HG03520 (cell line): ENCODE data around the gene SMYD5.

Experiments used
- ATAC-seq: cut with Tn5 transposase; IDR thresholded peaks from one replicate; pipeline ENCODE4 v1.9.1; 2021; ENCODE audit warnings: mild to moderate bottlenecking, moderate library complexity; ENCODE audit not compliant: unreplicated experiment

The SMYD5 gene

DNA sequence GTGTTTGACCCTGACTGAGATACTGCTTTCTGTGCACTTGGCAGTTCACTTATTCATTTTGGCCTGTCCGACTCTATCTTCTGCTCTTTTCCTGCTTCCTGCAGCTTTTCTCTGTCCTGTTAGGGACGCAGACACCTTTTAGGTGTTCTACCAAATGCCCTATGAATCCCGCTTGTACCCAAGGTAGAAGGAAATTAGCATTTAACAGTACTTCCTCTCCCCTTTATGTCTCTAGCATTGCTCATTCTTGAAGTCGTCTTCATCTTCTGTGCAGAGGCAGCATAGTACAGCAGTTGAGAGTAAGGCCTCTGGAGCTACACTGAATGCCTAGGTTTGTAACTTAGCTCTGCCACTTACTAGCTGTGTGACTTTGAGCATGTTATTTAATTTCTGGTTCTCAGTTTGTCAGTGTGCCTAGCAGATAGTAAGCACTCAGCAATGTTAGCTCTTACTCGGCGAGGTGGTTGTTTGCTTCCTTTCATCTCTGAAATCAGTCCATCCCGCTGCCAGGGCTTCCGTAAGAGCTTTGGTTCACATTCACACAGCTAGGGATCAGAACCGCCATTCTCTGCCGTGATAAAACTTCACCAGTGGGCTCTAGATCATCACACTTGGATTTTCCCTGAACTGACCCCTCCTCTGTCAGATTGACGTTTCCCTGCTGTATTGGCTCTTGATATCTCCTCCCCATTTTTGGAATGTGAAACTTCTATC is 21.4 kb downstream of the SMYD5 start:
- ATAC-seq, result no peak

DNA sequence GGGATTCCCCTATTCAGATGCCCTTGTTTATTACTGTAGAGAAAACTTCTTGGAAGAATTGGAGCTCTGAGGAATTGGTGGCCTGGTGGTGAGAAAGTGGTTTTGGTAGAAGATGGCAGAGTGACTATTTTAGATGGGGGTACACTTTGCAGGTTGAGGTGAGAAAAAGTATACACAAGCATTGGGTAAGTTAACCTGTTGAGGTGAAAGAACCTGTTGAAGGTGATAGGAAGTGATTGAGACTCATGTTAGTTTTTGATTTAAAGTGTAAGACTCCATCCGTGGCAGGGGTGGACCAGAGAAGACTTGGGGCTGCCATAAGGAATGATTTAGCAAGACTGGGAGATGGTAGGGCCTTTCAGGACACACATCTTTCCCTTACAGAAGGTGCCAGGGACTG is 23.1 kb downstream of the SMYD5 start:
- ATAC-seq, result no peak

DNA sequence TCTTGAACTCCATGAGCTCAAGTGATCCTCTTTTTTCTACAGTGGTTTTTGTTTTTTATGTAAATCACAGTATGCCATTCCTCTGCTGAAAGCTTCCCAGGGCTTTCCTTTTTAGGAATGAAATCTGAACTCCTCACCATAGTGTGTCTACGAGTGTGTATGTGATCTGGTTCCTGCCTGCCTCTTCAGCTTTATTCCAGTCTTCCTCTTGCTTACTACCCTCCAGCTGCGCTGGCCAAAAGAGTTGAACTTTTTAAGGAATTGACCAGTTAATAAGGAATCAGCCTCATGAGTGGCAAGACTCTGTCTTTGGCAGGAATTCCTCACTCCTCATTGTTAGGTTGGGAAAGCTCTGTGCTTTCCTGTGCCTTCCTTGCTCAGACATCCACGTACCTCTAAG is 24.1 kb downstream of the SMYD5 start:
- no peak for ATAC-seq

DNA sequence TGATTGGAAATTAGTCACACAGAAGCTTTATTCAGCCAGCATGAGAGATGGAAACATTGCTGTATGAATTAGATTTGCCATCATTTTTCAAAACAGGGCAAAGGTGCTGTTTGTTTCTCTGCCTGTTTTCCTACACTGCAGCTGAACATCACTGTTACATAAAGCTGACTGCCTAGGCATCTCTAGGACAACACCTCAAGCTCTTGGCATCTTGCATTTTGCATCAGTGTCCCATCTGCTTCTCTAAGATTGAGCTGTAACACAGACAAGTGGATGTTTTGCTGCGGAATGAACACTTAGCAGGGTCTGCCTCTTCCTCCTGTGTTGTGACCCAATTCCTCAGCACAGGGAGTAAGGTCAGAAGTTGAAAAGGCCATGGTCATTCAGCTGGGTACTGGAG is 24.9 kb downstream of the SMYD5 start:
- no peak for ATAC-seq

DNA sequence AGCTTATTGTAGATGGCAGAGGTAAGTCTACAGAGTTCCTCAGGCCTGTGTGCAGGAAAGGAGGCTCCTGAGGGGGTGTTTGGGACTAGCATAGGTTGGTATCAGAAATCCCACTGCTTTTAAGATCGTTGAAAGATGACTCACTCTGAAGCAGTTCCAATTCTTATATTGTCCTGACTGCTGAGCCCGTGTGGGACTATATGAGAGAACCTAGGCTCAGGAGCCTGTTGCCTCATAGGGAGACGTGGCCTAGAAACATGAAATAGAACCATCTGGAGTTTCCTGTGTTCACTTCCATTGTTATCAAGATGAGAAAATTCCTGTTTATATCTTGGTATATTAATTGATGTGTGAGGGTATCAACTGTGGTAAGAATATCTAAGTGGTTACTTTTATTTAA is 25.7 kb downstream of the SMYD5 start:
- no peak for ATAC-seq

DNA sequence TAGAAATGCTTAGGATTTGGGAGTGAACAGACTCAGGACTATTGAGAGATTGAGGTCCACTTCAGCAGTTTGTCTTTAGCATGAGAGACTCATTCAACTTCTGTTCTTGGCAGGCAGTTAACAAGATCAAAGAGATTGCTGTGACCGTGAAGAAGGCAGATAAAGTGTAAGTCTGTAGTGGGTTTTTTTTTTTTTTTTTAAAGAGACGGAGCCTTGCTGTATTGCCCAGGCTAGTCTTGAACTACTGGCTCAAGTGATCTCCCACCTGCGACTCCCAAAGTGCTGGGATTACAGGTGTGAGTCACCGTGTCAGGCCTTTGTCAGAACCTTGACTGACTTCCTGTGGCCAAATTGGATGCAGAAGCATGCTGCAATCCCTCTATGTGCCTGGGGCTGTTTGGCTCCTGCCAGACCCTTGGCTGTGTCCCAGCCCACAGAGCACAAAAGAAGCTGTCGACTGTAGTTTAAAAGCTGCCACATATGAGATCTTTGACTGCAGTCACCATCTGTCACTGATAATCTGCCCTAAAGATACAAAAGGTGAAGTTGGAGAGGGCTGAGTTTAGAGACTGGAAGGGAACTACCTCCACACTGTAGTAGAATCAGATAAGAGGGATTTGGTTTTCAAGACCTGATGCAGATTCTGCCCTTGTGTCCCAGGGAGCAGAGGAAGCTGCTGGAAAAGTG is 30.0 kb downstream of the SMYD5 start:
- no peak for ATAC-seq

DNA sequence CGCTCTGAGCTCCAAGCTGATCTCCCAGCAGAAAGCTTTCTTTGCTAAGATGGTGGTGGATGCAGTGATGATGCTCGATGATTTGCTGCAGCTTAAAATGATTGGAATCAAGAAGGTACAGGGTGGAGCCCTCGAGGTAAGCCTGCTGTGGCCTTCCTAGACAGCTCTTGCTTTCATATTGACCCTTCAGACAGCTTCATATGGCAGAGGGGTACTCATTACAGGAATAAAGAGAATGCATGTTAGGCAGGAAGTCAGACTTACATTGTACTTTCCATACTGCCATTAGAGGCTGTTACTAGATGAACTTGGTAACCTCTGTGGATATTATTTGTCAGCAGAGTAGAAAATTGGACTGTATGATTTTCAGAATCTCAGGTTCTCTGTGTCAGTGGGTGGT is 30.5 kb downstream of the SMYD5 start:
- ATAC-seq, result no peak

DNA sequence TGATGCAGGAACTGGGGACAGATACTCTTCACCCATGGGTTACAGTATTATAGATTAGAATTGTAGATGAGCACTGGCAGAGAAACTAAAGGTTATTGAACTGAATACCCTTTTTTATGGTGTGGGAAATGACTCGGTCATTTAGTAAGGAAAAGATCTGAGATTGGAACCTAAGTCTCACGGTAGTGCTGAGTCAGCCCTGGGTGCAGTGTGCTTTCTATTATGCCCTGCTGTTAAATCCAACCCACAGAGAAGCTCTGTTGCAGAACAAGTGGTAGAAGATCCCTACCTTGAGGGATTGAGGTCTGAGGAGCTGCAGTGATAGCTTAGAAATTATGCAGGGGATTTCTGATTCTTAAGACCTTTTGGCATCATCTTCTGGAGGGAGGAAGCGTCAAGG is 32.8 kb downstream of the SMYD5 start:
- no peak for ATAC-seq

DNA sequence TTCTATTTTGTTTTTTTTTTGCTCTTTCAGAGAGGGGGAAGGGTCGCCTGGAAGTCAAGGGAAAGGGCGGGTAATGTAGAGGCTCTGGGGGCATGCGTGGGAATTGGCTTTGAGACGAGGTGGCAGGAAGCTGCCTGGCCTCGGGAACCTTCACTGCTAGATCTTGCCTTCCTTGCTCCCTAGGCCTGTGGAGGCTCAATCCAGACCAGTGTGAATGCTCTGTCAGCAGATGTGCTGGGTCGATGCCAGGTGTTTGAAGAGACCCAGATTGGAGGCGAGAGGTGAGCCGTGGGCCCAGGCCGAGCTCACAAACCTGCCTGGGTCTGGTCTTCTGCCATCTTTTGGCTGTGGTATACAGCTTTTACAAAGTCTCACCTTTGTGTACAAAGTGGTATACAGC is 35.6 kb downstream of the SMYD5 start:
- ATAC-seq, result no peak

DNA sequence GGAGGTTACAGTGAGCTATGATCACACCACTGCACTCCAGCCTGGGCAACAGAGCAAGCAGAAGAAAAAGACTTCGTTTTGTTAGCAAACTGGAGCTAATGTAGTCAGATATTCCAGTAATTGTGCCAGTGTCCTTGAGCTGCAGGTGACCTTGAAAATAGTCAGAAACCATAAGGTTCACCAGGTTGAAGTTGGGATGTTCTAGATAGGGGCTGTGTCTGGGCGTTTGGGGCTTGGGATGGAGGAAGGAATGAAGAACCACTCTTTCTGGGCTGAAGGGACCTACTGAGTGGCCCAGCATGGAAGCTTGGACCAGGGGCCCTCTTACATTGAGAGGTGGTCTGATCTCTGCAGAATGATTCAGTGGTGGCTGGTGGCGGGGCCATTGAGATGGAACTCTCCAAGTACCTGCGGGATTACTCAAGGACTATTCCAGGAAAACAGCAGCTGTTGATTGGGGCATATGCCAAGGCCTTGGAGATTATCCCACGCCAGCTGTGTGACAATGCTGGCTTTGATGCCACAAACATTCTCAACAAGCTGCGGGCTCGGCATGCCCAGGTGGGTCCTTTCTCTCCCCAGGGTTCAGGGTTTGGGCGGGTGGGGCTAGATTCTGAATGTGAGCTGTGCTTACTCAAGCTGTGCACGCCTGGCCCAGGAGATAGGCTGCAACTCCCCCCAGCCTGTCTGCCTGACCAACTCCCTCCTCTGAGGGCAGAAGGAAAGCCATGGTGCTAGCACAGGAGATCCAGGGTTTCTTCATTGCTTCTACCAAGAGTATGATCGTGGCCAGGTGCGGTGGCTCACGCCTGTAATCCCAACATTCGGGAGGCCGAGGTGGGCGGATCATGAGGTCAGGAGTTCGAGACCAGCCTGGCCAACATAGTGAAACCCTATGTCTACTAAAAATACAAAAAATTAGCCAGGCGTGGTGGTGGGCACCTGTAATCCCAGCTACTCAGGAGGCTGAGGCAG is 37.1 kb downstream of the SMYD5 start:
- ATAC-seq, result no peak

DNA sequence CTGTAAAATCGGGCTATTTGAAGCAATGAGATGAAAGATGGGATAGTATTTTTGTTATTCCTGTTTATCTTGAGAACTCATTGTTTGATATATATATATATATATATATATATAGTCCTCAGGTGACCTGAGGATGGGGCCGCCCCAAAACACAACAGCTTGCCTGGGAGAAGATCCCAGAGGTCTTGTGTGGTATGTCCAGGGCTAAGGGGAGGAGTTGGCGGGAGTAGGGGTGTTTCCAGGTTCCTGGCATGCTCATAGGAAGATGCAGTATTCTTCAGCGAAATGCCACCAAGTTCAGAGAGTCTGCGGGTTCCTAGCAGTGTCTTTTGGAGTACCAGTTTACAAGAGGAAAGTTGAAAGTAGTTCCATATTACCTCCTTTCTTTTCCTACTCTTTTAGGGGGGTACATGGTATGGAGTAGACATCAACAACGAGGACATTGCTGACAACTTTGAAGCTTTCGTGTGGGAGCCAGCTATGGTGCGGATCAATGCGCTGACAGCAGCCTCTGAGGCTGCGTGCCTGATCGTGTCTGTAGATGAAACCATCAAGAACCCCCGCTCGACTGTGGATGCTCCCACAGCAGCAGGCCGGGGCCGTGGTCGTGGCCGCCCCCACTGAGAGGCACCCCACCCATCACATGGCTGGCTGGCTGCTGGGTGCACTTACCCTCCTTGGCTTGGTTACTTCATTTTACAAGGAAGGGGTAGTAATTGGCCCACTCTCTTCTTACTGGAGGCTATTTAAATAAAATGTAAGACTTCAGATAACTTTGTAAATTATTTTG is 38.4 kb downstream of the SMYD5 start:
- no peak for ATAC-seq

DNA sequence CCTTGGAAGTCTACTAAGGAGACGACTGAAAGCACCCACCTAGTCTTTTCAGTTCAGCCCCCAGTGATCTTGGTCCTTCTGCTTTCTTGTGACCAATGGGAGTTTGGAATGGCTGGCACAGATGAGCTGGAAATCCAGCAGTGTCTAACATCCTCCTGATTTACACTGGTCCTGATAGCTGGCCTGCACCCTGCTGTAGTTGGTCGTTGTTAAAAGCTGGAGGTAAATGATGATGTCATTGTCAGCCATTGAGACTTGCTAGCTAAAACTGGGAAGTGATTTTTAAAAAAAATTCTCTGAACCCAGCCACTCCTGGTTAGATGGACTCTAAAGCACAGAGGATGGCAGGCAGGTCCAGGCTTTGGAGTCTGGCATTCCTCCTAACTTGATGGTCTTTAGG is 39.4 kb downstream of the SMYD5 start:
- ATAC-seq, result no peak

DNA sequence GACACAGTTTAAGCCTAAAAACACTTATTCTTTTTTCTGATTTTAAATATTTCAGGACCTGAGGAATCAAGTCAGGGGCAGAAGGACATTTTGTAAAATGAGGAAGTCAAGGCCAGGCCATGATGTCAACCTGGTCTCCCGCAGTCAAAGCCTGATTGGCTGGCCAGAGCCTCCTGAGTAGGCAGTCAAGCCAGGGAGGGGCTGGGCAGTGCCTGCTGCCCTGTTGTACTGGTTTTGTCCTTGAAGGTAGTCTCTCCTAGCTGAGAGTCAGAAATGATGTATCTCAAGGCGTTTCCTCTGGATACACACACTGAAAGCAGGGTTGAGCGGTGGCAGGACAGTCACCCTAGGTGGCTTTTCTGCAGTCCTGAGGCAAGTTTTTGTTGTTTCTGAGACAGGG is 39.9 kb downstream of the SMYD5 start:
- ATAC-seq, result no peak

DNA sequence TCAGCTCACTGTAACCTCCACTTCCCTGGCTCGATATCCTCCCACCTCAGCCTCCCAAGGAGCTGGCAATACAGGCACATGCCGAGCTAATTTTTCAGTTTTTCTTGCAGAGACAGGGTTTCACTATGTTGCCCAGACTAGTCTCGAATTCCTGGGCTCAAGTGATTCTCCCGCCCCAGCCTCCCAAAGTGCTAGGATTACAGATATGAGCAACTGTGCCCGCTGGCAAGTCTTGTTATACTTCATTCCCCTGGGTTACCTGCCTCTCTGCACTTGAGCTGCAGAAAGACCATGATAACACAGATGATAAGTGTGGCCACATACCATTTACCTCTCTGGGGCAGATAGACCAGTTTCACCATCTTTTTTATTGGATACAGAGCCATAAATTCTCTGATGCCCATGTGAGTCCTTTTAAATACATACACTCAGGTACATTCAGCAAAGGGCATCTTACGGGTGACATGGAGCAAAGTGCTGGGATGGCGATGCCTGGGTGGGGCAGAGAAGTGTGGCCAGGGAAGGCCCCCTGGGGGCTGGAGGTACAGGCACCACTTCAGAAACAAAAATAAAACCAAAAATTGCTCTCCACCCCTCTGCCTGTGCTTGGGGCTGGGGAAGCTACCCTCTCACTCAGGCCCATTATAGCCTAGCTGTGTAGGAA is 40.4 kb downstream of the SMYD5 start:
- no peak for ATAC-seq

DNA sequence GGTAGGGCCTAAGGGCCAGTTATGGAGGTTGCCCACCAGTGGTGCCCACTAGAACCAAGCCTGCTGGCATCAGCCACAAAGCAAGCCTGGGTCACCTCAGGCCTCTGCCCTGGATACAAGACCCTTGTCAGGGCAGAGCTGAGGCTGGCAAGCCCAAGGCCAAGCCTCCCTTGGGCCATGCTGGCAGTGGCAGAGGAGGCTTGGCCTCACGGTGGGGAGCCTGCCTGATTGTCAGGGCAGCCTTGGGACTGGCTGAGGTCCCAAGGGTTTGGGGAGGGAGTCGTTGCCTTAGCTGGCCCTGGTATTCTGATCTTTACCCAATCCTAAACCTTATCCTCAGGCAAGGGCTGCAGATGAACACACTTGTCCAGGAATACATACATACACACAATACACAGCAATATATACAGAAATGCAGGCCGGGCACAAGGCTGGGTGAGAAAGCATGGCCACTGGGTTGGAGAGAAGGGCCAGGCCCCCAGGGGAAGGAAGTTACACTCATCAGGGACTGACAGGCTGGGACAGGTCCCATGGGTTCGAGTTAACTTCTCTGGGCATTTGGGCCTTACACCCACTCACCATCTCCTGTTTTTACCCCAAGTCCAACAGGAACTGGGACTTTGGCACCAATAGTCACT is 41.1 kb downstream of the SMYD5 start:
- ATAC-seq, result no peak

DNA sequence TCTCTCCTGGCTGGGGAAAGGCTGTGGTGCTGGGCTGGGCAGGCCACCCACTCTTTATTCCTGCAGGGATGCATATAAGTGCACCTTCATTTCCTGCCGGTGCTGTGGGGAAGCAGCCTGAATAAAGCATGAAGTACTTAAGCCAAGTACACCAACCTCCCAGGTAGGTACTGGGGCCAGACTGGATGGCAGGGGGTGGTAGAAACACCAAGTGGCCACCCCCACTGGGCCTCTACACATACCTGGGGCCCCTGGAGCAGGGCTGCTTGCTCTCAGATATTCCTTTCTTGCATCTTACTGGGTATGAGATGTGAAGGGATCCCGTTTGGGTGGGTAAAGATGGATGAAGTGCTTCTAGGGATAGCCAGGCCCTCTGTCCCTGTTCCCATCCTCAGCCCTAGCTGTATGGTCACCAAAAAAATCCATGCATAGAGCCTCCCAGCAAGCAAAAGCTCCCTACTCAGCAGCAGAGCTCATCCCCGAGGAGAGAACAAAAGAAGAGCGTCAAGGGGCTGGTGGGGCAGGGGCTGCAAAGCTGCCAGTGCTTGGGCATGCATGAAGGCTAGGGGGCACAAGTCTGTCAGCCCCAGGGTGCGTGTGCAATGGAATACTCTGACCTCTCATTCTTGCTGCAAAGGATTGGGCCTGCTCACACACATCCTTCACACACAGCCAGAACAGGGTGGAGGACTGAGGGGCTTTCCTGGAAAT is 42.0 kb downstream of the SMYD5 start:
- no peak for ATAC-seq

DNA sequence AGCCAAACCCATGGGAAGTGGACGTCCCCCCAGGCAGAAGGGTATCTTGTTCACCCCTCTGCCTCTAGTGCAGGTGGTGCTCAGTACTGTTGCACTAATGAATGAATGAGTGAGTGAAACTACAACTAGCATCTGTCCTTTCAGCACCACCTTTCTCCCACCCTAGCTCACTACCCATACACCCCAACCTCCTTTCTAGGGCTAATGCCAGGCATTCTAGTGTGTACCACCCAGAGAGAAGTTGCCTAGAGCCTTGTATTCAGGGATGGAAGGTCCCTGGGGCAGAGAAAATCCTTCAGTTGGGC is 42.5 kb downstream of the SMYD5 start:
- no peak for ATAC-seq

DNA sequence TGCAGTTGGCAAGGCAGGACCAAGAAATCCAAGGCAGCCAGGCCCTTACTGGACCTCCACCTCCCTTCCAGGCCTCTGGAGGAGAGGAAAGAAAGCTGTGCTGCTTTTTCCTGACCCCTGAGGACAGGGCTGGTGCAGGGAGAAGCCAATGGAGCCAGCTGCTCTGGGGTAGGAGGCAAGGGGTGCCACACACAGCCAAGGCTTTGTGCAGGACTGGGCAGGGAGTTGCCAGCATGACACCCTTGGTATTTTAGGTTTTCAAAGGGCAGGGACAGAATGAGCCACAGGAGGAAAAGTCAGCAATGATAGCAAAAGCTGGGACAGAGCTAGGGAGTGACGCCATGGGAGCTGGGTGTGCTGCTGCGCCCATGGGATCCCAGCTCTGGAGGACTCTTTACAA is 43.0 kb downstream of the SMYD5 start:
- ATAC-seq, result no peak

DNA sequence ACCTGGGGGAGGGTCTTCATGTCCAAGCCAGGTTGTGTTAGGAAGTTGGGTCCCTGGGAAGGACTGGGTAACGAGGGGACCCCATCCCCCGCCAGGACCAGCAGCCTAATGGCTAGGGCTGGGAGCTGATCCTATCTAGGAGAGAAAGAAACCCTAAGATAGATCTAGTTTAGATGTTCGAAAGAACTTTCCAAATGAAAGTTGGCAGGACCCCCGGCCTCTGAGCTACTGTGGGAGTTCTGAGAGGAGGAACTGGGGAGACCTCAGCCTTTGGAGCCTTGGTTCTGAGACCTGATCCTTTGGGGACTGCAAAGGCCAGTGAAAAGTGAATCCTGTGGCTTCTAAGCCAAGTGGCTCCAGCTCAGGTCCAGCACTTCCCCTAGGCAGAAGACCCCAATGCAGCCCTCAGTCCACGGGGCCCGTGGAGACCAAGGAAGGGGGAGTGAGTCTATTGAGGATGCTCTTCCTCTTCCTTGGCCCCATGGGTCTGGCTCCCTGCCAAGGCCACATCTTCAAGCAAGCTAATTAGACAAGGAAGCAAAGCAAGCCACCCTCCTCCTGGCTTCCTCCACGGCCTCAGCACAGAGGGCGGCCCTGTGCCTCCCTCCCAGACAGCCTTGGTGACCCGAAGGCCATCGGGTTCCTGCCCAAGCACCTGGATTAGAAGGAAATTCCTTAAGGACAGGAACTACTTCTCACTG is 43.5 kb downstream of the SMYD5 start:
- no peak for ATAC-seq
